ENCODE measurements around the gene ENTREP1.
"Not testable (repeated sequence)": the region's sequence is repeated elsewhere in the genome, so short reads cannot be mapped to it uniquely, and the experiment has no call there.

ENTREP1 gene, protein sequence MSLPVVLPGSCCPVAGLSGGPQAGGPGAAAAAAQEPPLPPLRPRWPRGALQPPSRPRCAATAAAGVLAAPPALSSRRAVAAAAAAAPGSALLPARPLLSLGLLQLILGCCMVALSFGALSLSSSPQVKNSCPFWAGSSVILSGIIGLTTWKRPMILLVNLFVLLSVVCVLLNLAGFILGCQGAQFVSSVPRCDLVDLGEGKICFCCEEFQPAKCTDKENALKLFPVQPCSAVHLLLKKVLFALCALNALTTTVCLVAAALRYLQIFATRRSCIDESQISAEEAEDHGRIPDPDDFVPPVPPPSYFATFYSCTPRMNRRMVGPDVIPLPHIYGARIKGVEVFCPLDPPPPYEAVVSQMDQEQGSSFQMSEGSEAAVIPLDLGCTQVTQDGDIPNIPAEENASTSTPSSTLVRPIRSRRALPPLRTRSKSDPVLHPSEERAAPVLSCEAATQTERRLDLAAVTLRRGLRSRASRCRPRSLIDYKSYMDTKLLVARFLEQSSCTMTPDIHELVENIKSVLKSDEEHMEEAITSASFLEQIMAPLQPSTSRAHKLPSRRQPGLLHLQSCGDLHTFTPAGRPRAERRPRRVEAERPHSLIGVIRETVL

DNA sequence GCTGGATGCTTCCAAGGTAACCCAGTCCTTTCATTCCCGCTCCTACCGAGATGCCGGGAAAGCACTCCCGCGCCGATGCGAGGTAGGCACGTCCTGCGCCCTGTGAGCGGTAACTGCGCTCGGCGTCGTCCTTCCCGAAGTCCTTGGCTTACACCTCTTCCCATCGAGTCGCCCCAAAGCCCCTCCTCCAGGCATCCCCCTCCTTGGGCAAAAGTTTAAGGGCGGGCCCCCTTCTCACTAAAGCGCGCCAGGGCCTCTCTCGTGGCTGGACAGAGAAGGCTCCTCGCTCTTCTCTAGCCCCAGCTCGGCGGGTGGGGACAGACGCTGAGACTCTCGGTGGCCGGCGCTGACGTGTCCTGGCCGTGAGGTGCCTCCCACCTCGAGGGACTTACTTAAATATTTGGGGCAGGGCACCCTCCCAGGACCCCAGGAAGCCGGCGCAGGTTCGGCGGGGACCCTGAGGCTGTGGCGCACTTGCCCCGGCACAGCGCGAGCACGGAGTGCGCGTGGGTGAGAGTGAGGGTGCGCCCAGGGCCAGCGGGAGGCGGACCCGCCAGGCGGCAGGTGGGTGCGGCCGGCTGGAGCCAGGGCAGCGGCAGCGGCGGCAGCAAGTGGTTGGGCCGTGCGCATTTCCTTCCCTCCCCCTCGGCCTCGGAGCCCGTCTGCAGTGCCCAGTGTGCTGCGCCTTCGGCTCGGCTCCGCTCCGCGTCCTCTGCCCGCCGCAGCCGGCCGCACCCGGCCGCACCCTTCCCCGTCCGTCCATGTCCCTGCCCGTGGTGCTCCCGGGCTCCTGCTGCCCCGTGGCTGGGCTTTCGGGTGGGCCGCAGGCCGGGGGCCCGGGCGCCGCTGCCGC lies at the start of gene ENTREP1:
TSS of gene ENTREP1 (plus strand) at position 667 of the 853 bp plus-strand sequence. CDS start at position 762, 95 bp downstream.
- Mint-ChIP-seq H3K27me3 (ENCODE audit: low read depth) (peaks cover 68% of the 10 kb centered on the region), H3K27ac (no peak within 1 kb of the TSS), H3K4me1 (ENCODE audit: low read depth) (no peaks in the 10 kb centered on the region), H3K4me3 (no peak within 1 kb of the TSS), H3K9me3 (no peaks in the 10 kb centered on the region), H3K36me3 (ENCODE audit: low read depth) (no peaks in the 10 kb centered on the region)

DNA sequence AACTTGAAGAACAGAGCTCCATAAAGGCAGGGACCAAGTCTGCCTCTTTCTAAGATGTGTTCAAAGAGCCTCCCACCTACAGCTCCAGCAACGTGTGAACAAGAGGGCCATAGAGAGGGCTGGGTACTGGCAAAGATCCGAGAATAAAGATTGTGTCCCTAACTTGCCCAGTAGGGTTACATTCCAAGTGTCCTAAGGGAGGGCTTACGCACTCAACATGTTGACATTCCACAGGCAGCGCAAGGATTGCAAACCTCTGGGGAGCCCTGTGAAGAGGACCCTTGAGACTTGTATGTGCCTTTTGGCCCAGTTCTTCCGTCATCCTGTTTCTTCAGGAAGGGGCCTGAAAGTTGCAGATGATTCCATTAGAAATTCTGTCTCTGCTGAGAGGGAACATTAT lies 48.2 kb upstream of the ENTREP1 start:
- Mint-ChIP-seq H3K9me3 (peaks cover 24% of the 10 kb centered on the region), H3K4me1 (ENCODE audit: low read depth) (no peaks in the 10 kb centered on the region), H3K36me3 (ENCODE audit: low read depth) (no peaks in the 10 kb centered on the region), H3K27ac (no peak overlapping the region), H3K27me3 (ENCODE audit: low read depth) (peaks cover 5% of the 10 kb centered on the region), H3K4me3 (no peak overlapping the region)

DNA sequence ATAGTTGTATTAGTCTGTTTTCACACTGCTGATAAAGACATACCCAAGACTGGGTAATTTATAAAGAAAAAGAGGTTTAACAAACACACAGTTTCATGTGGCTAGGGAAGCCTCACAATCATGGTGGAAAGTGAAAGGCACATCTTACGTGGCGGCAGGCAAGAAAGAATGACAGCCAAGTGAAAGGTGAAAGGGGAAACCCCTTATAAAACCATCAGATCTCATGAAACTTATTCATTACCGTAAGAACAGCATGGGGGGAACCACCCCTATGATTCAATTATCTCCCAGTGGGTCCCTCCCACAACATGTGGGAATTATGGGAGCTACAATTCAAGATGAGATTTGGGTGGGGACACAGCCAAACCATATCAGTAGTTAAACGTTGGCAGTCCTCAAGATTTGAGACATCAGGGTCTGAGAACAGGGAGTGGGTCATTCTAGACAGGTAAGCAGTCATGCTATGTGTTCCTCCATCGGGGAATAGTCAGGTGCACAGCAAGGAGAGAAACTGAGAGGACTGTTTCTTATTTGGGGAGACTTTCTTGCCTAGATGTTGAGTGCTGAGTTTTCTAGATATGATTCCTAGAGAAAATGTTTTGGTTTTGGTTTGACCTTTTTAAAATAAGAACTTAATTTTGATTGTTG lies 45.8 kb upstream of the ENTREP1 start:
- no peak overlapping the region for H3K27ac Mint-ChIP-seq
- H3K4me1 Mint-ChIP-seq (ENCODE audit: low read depth): no peaks in the 10 kb centered on the region
- H3K4me3 Mint-ChIP-seq: no peak overlapping the region
- H3K36me3 Mint-ChIP-seq (ENCODE audit: low read depth): no peaks in the 10 kb centered on the region
- H3K27me3 Mint-ChIP-seq (ENCODE audit: low read depth): no peaks in the 10 kb centered on the region
- peaks cover 24% of the 10 kb centered on the region for H3K9me3 Mint-ChIP-seq

DNA sequence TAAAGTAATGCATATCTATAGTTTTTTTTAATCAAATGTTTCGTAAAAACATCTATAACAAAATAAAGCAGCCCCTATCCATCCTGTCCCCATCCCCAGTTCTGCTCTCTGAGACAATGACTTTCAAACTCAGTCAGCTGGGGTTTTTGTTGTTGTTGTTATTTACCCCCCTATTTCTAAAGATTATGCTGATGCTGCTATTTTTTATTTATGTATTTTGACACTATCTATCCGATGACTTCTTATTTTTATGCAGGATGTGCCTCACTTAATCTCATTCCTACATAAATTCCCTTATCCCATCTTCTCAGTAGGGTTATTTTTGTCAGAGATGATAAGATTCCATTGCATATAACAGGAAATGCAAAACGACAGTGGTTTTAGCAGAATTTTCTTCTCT lies 45.3 kb upstream of the ENTREP1 start:
- Mint-ChIP-seq H3K4me1 (ENCODE audit: low read depth) (no peaks in the 10 kb centered on the region), H3K36me3 (ENCODE audit: low read depth) (no peaks in the 10 kb centered on the region), H3K27ac (no peak overlapping the region), H3K27me3 (ENCODE audit: low read depth) (peaks cover 3% of the 10 kb centered on the region), H3K4me3 (no peak overlapping the region), H3K9me3 (peaks cover 24% of the 10 kb centered on the region)

DNA sequence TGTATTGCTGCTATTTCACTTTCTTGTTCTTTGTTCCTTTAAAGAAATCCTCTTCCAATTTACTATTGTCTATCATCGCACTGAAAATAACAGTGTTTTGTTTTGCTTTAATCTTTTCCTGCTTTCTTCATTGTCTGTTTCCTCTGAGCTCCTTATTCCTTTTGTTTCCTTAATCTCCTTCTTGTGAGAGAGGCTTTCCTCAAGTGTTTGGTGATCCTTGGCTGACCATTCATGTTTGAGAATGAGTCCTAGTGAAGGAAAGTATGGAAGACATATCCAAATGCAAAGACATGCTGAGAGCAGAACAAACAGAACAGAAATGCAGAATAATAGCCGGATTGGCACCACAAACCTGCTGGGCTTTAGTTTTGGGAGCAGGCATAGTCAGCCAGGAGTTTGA lies 42.0 kb upstream of the ENTREP1 start:
- Mint-ChIP-seq H3K36me3 (ENCODE audit: low read depth) (no peaks in the 10 kb centered on the region), H3K4me3 (no peak overlapping the region), H3K27me3 (ENCODE audit: low read depth) (peaks cover 16% of the 10 kb centered on the region), H3K4me1 (ENCODE audit: low read depth) (no peaks in the 10 kb centered on the region), H3K27ac (no peak overlapping the region), H3K9me3 (peaks cover 14% of the 10 kb centered on the region)

DNA sequence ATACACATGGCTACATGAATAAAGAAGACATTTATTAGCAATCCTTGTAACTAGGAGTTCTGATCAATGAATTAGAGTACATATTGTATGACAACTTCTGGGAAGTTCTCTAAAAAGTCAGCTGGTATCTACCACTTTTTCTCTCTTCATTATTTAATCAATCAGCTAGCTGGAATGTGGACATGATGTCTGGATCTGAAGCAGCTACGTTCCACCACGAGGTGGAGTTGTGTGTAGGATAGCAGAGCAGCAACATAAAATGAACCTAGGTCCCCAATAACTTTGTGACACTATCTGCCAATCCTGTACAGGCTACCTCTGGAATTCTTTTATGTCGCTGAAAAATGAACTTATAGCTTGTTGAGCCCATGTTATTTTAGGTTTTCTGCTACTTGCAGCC lies 32.9 kb upstream of the ENTREP1 start:
- H3K4me1 Mint-ChIP-seq (ENCODE audit: low read depth): no peaks in the 10 kb centered on the region
- no peak overlapping the region for H3K4me3 Mint-ChIP-seq
- no peaks in the 10 kb centered on the region for H3K27me3 Mint-ChIP-seq (ENCODE audit: low read depth)
- no peak overlapping the region for H3K27ac Mint-ChIP-seq
- H3K9me3 Mint-ChIP-seq: no peaks in the 10 kb centered on the region
- H3K36me3 Mint-ChIP-seq (ENCODE audit: low read depth): no peaks in the 10 kb centered on the region

DNA sequence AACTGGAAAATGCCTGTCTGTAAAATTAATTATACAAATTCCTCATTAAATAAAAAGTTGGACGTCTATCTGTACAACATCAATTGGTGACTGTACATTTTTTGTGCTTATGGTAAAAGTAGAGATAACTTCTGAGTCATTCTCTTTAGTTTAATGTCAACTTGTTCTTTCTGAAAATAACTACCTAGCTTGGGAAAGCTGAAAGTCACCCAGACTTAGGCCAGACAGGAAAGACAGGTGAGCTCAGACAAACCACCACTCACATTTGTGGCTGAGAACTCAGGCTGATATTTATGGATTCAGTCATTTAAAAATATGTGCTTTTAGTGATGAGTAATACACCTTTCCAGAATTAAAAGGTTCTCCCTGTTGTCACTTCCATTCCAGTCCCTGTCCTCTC lies 31.9 kb upstream of the ENTREP1 start:
- H3K4me3 Mint-ChIP-seq: no peak overlapping the region
- H3K27me3 Mint-ChIP-seq (ENCODE audit: low read depth): no peaks in the 10 kb centered on the region
- no peaks in the 10 kb centered on the region for H3K9me3 Mint-ChIP-seq
- H3K27ac Mint-ChIP-seq: no peak overlapping the region
- H3K4me1 Mint-ChIP-seq (ENCODE audit: low read depth): no peaks in the 10 kb centered on the region
- H3K36me3 Mint-ChIP-seq (ENCODE audit: low read depth): no peaks in the 10 kb centered on the region

DNA sequence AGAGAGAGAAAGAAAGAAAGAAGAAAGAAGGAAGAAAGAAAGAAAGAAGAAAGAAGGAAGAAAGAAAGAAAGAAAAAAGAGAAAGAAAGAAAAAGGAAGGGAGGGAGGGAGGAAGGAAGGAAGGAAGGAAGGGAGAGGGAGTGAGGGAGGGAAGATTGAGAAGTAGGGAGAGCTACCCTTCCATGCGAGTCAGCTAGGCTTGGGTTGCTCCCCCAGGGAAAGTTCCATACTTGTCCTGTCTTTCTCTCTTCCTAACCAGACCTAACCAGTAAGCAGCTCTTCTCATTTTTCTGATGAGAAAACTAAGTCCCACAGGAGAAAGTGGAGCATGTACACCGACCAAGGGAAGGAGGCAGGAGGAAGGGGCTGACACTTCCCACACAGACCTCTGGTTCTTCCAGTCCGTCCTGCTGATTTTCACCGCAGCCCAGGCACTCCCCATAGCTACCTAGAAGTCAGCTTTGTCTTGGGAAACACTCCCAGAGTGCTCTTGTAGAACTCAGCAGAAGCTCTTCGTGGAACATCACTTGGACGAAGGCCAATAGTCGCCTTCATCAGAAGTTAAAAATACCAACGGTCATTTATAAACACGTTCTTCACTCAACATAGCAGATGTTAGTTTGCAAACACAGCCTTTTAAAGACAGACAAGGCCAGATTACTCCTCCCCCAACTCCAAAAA lies 29.0 kb upstream of the ENTREP1 start:
- Mint-ChIP-seq H3K4me1 (ENCODE audit: low read depth) (no peaks in the 10 kb centered on the region), H3K9me3 (no peaks in the 10 kb centered on the region), H3K27me3 (ENCODE audit: low read depth) (peaks cover 5% of the 10 kb centered on the region), H3K27ac (no peak overlapping the region), H3K4me3 (no peak overlapping the region), H3K36me3 (ENCODE audit: low read depth) (no peaks in the 10 kb centered on the region)

DNA sequence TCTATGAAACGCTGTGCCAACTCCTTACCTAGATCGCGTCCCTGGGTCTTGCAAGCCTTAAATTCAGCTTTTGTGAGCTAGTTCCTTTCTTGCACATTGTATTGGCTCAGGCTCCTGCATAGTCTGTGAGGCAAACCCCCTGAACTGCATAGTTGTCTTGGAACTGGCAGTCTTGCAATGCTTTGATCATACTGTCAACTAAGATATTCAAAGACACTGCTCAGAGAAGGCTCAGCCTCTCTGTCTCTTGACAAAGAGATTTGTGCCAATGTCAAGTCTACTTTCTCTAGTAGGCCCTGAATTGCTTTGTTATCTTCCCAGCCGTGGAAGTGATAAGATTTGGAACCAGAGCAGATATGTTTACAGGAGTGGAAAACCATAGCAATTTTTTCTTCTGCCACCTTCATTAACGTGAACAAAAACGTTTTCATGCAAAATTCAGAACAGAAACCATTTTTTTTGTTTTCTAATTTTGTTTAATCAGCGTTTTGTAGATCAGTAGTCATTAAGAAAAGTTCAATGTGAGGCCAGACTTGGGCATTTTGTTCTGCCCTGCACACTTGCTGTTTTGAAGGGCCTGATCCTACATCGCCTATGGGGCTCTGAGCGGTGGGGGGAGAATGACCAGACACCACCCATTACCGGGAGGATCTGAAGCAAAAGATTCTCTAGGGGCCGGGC lies 27.6 kb upstream of the ENTREP1 start:
- Mint-ChIP-seq H3K4me1 (ENCODE audit: low read depth) (no peaks in the 10 kb centered on the region), H3K36me3 (ENCODE audit: low read depth) (no peaks in the 10 kb centered on the region), H3K9me3 (no peaks in the 10 kb centered on the region), H3K4me3 (no peak overlapping the region), H3K27ac (no peak overlapping the region), H3K27me3 (ENCODE audit: low read depth) (peaks cover 9% of the 10 kb centered on the region)

DNA sequence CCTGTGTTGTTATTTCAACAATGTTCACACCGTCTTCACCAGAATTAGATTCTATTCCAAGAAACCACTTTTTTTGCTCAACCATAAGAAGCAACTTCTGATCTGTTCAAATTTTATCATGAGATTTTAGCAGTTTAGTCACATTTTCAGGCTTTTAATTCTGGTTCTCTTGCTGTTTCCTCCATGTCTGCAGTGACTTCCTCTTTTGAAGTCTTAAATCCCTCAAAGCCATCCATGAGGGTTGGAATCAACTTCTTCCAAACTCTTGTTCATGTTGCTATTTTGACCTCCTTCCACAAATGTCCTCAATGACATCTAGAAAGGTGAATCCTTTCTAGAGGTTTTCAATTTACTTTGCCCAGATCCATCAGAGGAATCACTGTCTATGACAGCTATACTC lies 25.7 kb upstream of the ENTREP1 start:
- H3K27ac Mint-ChIP-seq: no peak overlapping the region
- no peak overlapping the region for H3K4me3 Mint-ChIP-seq
- H3K9me3 Mint-ChIP-seq: no peaks in the 10 kb centered on the region
- H3K4me1 Mint-ChIP-seq (ENCODE audit: low read depth): no peaks in the 10 kb centered on the region
- H3K36me3 Mint-ChIP-seq (ENCODE audit: low read depth): no peaks in the 10 kb centered on the region
- H3K27me3 Mint-ChIP-seq (ENCODE audit: low read depth): peaks cover 9% of the 10 kb centered on the region

DNA sequence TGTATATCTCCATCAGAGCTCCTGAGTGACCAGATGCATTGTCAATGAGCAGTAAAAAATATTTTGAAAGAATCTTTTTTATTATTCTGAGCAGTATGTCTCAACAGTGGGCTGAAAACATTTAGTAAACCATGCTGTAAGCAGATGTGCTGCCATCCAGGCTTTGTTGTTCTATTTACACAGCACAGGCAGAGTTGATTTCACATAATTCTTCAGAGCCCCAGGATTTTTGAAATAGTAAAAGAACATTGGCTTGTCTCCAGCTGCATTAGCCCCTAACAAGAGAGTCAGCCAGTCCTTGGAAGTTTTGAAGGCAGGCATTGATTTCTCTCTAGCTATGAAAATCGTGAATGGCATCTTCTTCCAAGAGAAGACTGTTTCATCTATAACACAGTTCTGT lies 25.2 kb upstream of the ENTREP1 start:
- Mint-ChIP-seq H3K27ac (no peak overlapping the region), H3K4me1 (ENCODE audit: low read depth) (no peaks in the 10 kb centered on the region), H3K4me3 (no peak overlapping the region), H3K9me3 (no peaks in the 10 kb centered on the region), H3K27me3 (ENCODE audit: low read depth) (peaks cover 9% of the 10 kb centered on the region), H3K36me3 (ENCODE audit: low read depth) (no peaks in the 10 kb centered on the region)

DNA sequence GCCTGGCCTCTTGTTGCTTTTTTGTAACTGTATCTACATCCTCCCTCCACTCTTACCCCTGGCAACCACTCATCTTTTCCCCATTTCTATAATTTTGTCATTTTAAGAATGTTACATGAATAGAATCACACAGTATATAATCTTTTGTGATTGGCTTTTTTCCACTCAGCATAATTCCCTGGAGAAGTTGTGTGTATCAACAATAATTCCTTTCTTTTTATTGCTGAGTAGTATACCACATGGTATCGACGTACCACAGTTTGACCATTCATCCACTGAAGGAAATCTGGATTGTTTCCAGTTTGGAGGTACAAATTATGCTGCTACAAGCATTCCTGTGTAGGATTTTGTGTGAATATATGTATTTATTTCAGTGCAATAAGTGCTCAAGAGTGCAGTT lies 21.7 kb upstream of the ENTREP1 start:
- H3K27me3 Mint-ChIP-seq (ENCODE audit: low read depth): peaks cover 9% of the 10 kb centered on the region
- H3K27ac Mint-ChIP-seq: no peak overlapping the region
- H3K4me1 Mint-ChIP-seq (ENCODE audit: low read depth): no peaks in the 10 kb centered on the region
- H3K4me3 Mint-ChIP-seq: no peak overlapping the region
- H3K9me3 Mint-ChIP-seq: no peaks in the 10 kb centered on the region
- H3K36me3 Mint-ChIP-seq (ENCODE audit: low read depth): no peaks in the 10 kb centered on the region

DNA sequence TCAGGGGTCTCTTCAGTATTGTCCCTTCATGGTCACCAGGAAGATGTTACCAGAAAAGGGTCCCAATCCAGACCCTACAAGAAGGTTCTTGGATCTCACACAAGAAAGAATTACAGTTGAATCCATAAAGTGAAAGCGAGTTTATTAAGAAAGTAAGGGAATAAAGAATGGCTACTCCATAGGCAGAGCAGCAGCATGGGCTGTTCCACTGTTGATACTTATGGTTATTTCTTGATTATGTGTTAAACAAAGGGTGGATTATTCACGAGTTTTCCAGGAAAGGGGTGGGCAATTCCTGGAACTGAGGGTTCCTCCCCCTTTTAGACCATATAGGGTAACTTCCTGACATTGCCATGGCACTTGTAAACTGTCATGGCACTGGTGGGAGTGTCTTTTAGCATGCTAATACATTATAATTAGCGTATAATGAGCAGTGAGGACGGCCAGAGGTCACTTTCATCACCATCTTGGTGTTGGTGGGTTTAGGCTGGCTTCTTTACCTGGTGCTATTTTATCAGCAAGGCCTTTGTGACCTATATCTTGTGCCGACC lies 18.0 kb upstream of the ENTREP1 start:
- H3K27me3 Mint-ChIP-seq (ENCODE audit: low read depth); H3K36me3 Mint-ChIP-seq (ENCODE audit: low read depth); H3K4me3 Mint-ChIP-seq; H3K4me1 Mint-ChIP-seq (ENCODE audit: low read depth); H3K27ac Mint-ChIP-seq; H3K9me3 Mint-ChIP-seq: not testable (repeated sequence)

Measured in T-helper 1 cell treated with Interleukin-12 subunit alpha and Interleukin-12 subunit beta and Interleukin-4 antibody, amounts not matched to agents 30 μg/mL and 1 μg/mL, for 36 hours (primary cell).